ENCODE measurements around the gene INMT.

Gene INMT

DNA sequence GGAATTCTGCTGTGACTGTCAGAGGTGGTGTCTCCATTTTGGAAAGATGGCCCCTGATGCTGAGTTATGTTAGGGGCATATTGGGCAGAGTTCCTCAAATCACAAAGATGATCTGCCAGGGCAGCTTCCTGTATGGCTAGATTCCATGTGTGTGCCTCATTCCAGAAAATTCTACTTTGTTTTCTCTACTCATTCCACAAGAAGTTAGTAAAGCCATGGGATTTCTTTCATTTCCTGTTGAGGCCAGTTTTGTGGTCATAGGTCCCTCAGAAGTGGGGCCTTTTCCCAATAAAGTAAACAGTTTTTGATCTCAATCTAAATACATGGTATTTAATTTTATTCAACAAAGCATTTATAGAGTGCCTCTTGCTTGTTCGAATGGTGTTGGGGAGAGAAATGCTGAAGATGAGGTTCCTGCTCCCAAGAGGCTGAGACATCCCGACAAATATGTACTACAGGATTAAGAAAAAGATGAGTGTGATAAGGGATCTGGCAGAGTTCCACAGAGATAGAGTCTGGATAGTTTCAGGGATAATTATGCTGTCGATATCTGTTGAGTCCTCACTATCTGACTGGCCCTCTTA is 52.2 kb downstream of the INMT start:
- H3K27ac ChIP-seq (ENCODE audit: low read depth, low read length): no peak overlapping the region
- TF ChIP-seq, protein P1, sequence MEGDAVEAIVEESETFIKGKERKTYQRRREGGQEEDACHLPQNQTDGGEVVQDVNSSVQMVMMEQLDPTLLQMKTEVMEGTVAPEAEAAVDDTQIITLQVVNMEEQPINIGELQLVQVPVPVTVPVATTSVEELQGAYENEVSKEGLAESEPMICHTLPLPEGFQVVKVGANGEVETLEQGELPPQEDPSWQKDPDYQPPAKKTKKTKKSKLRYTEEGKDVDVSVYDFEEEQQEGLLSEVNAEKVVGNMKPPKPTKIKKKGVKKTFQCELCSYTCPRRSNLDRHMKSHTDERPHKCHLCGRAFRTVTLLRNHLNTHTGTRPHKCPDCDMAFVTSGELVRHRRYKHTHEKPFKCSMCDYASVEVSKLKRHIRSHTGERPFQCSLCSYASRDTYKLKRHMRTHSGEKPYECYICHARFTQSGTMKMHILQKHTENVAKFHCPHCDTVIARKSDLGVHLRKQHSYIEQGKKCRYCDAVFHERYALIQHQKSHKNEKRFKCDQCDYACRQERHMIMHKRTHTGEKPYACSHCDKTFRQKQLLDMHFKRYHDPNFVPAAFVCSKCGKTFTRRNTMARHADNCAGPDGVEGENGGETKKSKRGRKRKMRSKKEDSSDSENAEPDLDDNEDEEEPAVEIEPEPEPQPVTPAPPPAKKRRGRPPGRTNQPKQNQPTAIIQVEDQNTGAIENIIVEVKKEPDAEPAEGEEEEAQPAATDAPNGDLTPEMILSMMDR (IDR thresholded peaks at IDR 0.05; ENCODE audit: low read depth, low read length, poor library complexity, severe bottlenecking): no peak
- TF ChIP-seq EZH2phosphoT487 (IDR thresholded peaks at IDR 0.05; ENCODE audit: borderline replicate concordance, low read length): no peak

DNA sequence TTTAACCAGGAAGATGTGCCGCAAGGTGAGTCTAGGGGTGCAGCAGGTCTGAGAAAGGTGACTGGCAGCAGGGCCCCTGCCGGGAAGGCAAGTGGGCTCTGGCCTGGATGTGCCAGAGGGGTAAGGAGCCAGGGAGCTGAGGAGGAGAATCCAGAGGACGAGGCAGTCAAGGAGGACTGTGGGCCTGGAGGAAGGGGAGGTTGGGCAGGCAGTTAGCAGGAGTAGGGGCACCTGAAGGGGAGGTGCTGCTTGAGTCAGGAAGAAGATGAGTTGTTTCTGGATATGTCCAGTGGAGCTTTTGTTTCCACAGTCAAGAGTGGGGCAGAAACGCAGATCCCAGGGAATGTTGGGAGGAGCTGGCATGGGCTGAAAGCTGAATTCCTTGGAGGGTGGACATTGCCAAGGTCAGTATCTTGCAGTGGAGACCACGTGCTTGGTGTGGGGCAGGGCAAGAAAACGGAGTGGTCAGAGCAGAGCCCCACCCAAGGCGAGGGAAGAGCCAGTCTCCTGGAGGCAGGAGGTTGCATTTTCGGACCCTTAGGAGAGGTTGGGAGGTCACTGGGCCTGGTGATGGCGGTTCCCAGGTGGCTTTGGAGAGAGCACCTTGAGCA is 53.3 kb downstream of the INMT start:
- Histone ChIP-seq H3K27me3 (ENCODE audit: control insufficient read depth, low read length) (no peaks in the 10 kb centered on the region), H4K20me1 (ENCODE audit: control insufficient read depth, insufficient read depth, low read depth, low read length) (no peaks in the 10 kb centered on the region), H3K4me3 (ENCODE audit: low read length) (no peak overlapping the region), H3K36me3 (ENCODE audit: control insufficient read depth, low read length) (no peaks in the 10 kb centered on the region), H3K27ac (ENCODE audit: low read depth, low read length) (no peak overlapping the region), H3K79me2 (ENCODE audit: control insufficient read depth, low read length) (no peaks in the 10 kb centered on the region), H3F3A (ENCODE audit: control insufficient read depth, insufficient read depth) (no peaks in the 10 kb centered on the region), H3K4me1 (ENCODE audit: control insufficient read depth, low read length) (peaks cover 10% of the 10 kb centered on the region), H3K9me2 (replicated peaks; ENCODE audit: control insufficient read depth, low read length) (no peaks in the 10 kb centered on the region), H3K9me3 (ENCODE audit: control insufficient read depth, insufficient read depth, low read length) (no peaks in the 10 kb centered on the region), H3K4me2 (ENCODE audit: low read length) (no peak overlapping the region)
- TF ChIP-seq, protein P1 (IDR thresholded peaks at IDR 0.05; ENCODE audit: low read depth, low read length, poor library complexity, severe bottlenecking): no peak
- TF ChIP-seq EZH2phosphoT487 (IDR thresholded peaks at IDR 0.05; ENCODE audit: borderline replicate concordance, low read length): no peak

More for the DNA sequence above, 52.2 kb downstream of the INMT start:
- H3K27me3 ChIP-seq (ENCODE audit: control insufficient read depth, low read length): no peaks in the 10 kb centered on the region
- H3F3A ChIP-seq (ENCODE audit: control insufficient read depth, insufficient read depth): peaks cover 4% of the 10 kb centered on the region
- H4K20me1 ChIP-seq (ENCODE audit: control insufficient read depth, insufficient read depth, low read depth, low read length): no peaks in the 10 kb centered on the region
- H3K79me2 ChIP-seq (ENCODE audit: control insufficient read depth, low read length): no peaks in the 10 kb centered on the region
- H3K4me1 ChIP-seq (ENCODE audit: control insufficient read depth, low read length): peaks cover 20% of the 10 kb centered on the region
- H3K36me3 ChIP-seq (ENCODE audit: control insufficient read depth, low read length): no peaks in the 10 kb centered on the region
- no peak overlapping the region for H3K4me3 ChIP-seq (ENCODE audit: low read length)
- no peaks in the 10 kb centered on the region for H3K9me3 ChIP-seq (ENCODE audit: control insufficient read depth, insufficient read depth, low read length)
- H3K9me2 ChIP-seq (replicated peaks; ENCODE audit: control insufficient read depth, low read length): no peaks in the 10 kb centered on the region
- H3K4me2 ChIP-seq (ENCODE audit: low read length): no peak overlapping the region

DNA sequence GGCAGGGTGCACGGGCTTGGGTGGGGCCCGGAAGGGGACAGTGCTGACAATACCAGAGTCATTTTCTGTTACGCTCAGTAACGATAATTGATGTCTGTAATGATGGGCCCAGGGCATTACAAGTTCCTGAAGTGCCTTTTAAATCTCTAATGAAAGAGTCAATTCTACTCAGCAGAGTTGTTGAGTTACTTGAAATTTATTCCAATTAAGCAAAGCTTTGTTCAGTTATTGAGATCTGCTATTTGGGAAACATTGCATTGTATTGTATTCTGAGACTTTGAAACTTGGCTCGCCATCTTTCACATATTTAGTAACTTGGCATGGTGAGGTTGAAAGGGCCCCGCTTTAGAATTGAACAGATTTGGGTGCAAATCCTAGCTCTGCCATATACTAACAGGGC is 54.0 kb downstream of the INMT start:
- H3F3A ChIP-seq (ENCODE audit: control insufficient read depth, insufficient read depth): no peaks in the 10 kb centered on the region
- no peak overlapping the region for H3K4me2 ChIP-seq (ENCODE audit: low read length)
- TF ChIP-seq EZH2phosphoT487 (IDR thresholded peaks at IDR 0.05; ENCODE audit: borderline replicate concordance, low read length): no peak
- TF ChIP-seq, protein P1 (IDR thresholded peaks at IDR 0.05; ENCODE audit: low read depth, low read length, poor library complexity, severe bottlenecking): no peak
- no peaks in the 10 kb centered on the region for H3K36me3 ChIP-seq (ENCODE audit: control insufficient read depth, low read length)
- no peak overlapping the region for H3K27ac ChIP-seq (ENCODE audit: low read depth, low read length)
- H3K4me1 ChIP-seq (ENCODE audit: control insufficient read depth, low read length): peaks cover 2% of the 10 kb centered on the region
- no peaks in the 10 kb centered on the region for H3K79me2 ChIP-seq (ENCODE audit: control insufficient read depth, low read length)
- H4K20me1 ChIP-seq (ENCODE audit: control insufficient read depth, insufficient read depth, low read depth, low read length): no peaks in the 10 kb centered on the region
- no peaks in the 10 kb centered on the region for H3K9me2 ChIP-seq (replicated peaks; ENCODE audit: control insufficient read depth, low read length)
- H3K9me3 ChIP-seq (ENCODE audit: control insufficient read depth, insufficient read depth, low read length): no peaks in the 10 kb centered on the region
- H3K27me3 ChIP-seq (ENCODE audit: control insufficient read depth, low read length): no peaks in the 10 kb centered on the region
- H3K4me3 ChIP-seq (ENCODE audit: low read length): no peak overlapping the region

Data from DOHH2 (cell line).